ENCODE results near the gene EMILIN3. TPM values are rescaled to one million over a fixed set of nuclear protein-coding genes. Genes with fewer than 3 reads are reported as not detected.

The EMILIN3 gene
- total and polyA plus RNA-seq, 2 donors (not counting 3 experiments of a cell fraction or from before 2014, with no cell fraction given): 0.15 TPM; not detected in 1

DNA sequence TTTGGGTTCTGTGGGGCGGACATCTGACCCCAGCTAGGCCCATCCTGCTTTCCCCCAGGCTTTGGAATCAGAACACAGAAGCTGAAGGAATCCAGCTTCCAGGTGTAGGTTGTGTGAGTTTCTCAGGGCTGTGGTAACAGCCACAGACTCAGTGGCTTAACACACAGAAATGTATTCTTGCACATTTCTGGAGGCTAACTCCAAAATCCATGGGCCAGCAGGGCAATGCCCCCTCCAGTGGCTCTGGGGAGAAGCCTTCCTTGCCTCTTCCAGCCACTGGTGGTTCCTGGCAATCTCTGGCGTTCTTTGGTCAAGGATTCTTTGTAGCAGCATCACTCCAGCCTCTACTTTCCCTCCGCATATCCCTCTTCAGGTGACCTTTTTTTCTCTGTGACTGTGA is 1.3 kb upstream of the EMILIN3 start:
- H4K20me1 ChIP-seq (replicated peaks; ENCODE audit: control insufficient read depth, extremely low read depth, insufficient read depth, low read length): no peaks in the 10 kb centered on the region
- no peak overlapping the region for H3K4me2 ChIP-seq (ENCODE audit: insufficient read depth, low read length)
- no peak for DNase-seq (ENCODE audit: low read depth, low spot score)
- no peak overlapping the region for H3K4me3 ChIP-seq (replicated peaks in 1 of 3; ENCODE audit: insufficient read depth in 1 of 3, low read depth in 1 of 3, low read length in 3 of 3)
- no peaks in the 10 kb centered on the region for H3K9me3 ChIP-seq (replicated peaks; ENCODE audit: control insufficient read depth, insufficient read depth, low read length)
- POLR2A ChIA-PET: no interaction called here
- no peaks in the 10 kb centered on the region for H3K36me3 ChIP-seq (ENCODE audit: control insufficient read depth in 2 of 2, extremely low read depth in 1 of 2, insufficient read depth in 2 of 2, low read length in 2 of 2)
- no peaks in the 10 kb centered on the region for H3K4me1 ChIP-seq (ENCODE audit: control insufficient read depth, extremely low read depth, insufficient read depth, low read length)
- no TSS peak for BruUV-seq (replicated peaks)
- no peak for TF ChIP-seq EZH2 (IDR thresholded peaks at IDR 0.05; ENCODE audit: borderline replicate concordance, low read depth, low read length, severe bottlenecking)
- no peak for TF ChIP-seq MYC (IDR thresholded peaks at IDR 0.05; ENCODE audit: low read depth, low read length)
- TF ChIP-seq JUN (IDR thresholded peaks at IDR 0.05; ENCODE audit: borderline replicate concordance, insufficient read depth, insufficient read length, low read depth): no peak
- intact Hi-C loops (cut with micrococcal nuclease): no loop called here
- no peak for FAIRE-seq
- dilution Hi-C loops (cut with MboI; ENCODE audit: extremely low pct_ligation_motif_present, low sequenced_read_pairs): no loop called here
- H3K9ac ChIP-seq (replicated peaks; ENCODE audit: extremely low read depth, insufficient read depth, low read length): no peak overlapping the region
- peaks cover 28 to 34% of the 10 kb centered on the region in 2 experiments for H3K27me3 ChIP-seq (ENCODE audit: control insufficient read depth in 2 of 2, insufficient read depth in 2 of 2, low read length in 2 of 2)
- CTCF ChIA-PET: interaction anchor here (0.8 to 0.9 kb wide), 2 partner anchors 195 to 233 kb away, joined by 3 read pairs; no protein-coding TSS in a partner anchor
- H3K27ac ChIP-seq (ENCODE audit: insufficient read depth, low read depth, low read length): no peak overlapping the region
- no peaks in the 10 kb centered on the region for H3K9me1 ChIP-seq (replicated peaks; ENCODE audit: control insufficient read depth, extremely low read depth, insufficient read depth, low read length)
- no peak overlapping the region for H2AFZ ChIP-seq (ENCODE audit: low read depth, low read length)
- H3K79me2 ChIP-seq (ENCODE audit: control insufficient read depth, insufficient read depth, low read length): no peaks in the 10 kb centered on the region

GRCh38 chr20:41367393-41367695 is 726 bp upstream of the EMILIN3 start:
- dilution Hi-C loops (cut with MboI; ENCODE audit: extremely low pct_ligation_motif_present, low sequenced_read_pairs) (no loop called here), intact Hi-C loops (cut with micrococcal nuclease) (no loop called here)
- Histone ChIP-seq H3K4me2 (ENCODE audit: insufficient read depth, low read length) (no peak overlapping the region), H3K4me3 (replicated peaks in 1 of 3; ENCODE audit: insufficient read depth in 1 of 3, low read depth in 1 of 3, low read length in 3 of 3) (no peak overlapping the region), H3K4me1 (ENCODE audit: control insufficient read depth, extremely low read depth, insufficient read depth, low read length) (no peaks in the 10 kb centered on the region), H3K27ac (ENCODE audit: insufficient read depth, low read depth, low read length) (no peak overlapping the region), H3K27me3 (ENCODE audit: control insufficient read depth in 2 of 2, insufficient read depth in 2 of 2, low read length in 2 of 2) (peaks cover 27 to 34% of the 10 kb centered on the region in 2 experiments), H3K9me3 (replicated peaks; ENCODE audit: control insufficient read depth, insufficient read depth, low read length) (no peaks in the 10 kb centered on the region), H3K9ac (replicated peaks; ENCODE audit: extremely low read depth, insufficient read depth, low read length) (no peak overlapping the region), H4K20me1 (replicated peaks; ENCODE audit: control insufficient read depth, extremely low read depth, insufficient read depth, low read length) (no peaks in the 10 kb centered on the region), H3K36me3 (ENCODE audit: control insufficient read depth in 2 of 2, extremely low read depth in 1 of 2, insufficient read depth in 2 of 2, low read length in 2 of 2) (no peaks in the 10 kb centered on the region), H3K79me2 (ENCODE audit: control insufficient read depth, insufficient read depth, low read length) (no peaks in the 10 kb centered on the region), H3K9me1 (replicated peaks; ENCODE audit: control insufficient read depth, extremely low read depth, insufficient read depth, low read length) (no peaks in the 10 kb centered on the region), H2AFZ (ENCODE audit: low read depth, low read length) (no peak overlapping the region)
- ChIA-PET POLR2A (no interaction called here), CTCF (interaction anchor here (0.8 to 0.9 kb wide), 2 partner anchors 194 to 232 kb away, joined by 3 read pairs; no protein-coding TSS in a partner anchor)
- TF ChIP-seq EZH2 (IDR thresholded peaks at IDR 0.05; ENCODE audit: borderline replicate concordance, low read depth, low read length, severe bottlenecking) (no peak), FOS (IDR thresholded peaks at IDR 0.05; ENCODE audit: borderline replicate concordance, insufficient read depth, low read length) (no peak)
- TF ChIP-seq, protein P1, sequence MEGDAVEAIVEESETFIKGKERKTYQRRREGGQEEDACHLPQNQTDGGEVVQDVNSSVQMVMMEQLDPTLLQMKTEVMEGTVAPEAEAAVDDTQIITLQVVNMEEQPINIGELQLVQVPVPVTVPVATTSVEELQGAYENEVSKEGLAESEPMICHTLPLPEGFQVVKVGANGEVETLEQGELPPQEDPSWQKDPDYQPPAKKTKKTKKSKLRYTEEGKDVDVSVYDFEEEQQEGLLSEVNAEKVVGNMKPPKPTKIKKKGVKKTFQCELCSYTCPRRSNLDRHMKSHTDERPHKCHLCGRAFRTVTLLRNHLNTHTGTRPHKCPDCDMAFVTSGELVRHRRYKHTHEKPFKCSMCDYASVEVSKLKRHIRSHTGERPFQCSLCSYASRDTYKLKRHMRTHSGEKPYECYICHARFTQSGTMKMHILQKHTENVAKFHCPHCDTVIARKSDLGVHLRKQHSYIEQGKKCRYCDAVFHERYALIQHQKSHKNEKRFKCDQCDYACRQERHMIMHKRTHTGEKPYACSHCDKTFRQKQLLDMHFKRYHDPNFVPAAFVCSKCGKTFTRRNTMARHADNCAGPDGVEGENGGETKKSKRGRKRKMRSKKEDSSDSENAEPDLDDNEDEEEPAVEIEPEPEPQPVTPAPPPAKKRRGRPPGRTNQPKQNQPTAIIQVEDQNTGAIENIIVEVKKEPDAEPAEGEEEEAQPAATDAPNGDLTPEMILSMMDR (IDR thresholded peaks at IDR 0.05; ENCODE audit: extremely low read depth in 1 of 2, insufficient read depth in 1 of 2, low read depth in 1 of 2, low read length in 2 of 2): no peak
- BruUV-seq (replicated peaks): no TSS peak
- DNase-seq (ENCODE audit: low read depth, low spot score) (no peak), FAIRE-seq (no peak)
